HFF-Myc (cell line): ENCODE data around the gene CIITA.

Experiments used
- DNase-seq: peaks from one replicate; pipeline ENCODE4 v3.0.0-alpha.2; 2011; ENCODE audit warnings: low read depth; ENCODE audit errors: extremely low read depth
- H3K4me3 ChIP-seq: replicated peaks from 2 replicates; pipeline ENCODE4 v1.5.1; 2011; ENCODE audit warnings: low read depth, mild to moderate bottlenecking, control low read depth, low read length
- CTCF ChIP-seq: IDR thresholded peaks from 2 replicates; pipeline ENCODE4 v1.5.1; 2012; ENCODE audit warnings: mild to moderate bottlenecking, low read depth, low read length, control low read depth; ENCODE audit errors: missing control alignments

The CIITA gene

DNA sequence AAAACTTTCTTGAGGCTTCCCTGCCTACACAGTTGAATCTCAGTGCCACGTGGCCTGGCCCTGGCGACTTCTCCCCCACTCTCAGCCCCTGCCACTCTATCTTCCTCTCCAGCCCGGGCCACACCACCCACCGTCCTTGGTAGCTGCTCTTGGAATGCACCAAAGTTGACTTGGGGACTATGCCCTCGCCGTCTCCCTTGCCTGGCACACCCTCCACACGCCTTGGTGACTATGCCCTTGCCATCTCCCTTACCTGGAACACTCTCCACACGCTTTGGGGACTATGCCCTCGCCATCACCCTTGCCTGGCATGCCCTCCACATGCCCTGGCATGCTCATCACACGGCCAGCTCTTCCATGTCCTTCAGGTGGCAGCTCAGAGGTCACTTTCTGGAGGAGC is 42.9 kb upstream of the CIITA start:
- no peak for DNase-seq
- no peak for TF ChIP-seq CTCF
- no peak overlapping the region for H3K4me3 ChIP-seq

GRCh38 chr16:10834766-10835165 is 42.2 kb upstream of the CIITA start:
- no peak for DNase-seq
- TF ChIP-seq CTCF, result no peak
- no peak overlapping the region for H3K4me3 ChIP-seq

- DNase-seq, result no peak
- H3K4me3 ChIP-seq, result no peak overlapping the region
- no peak for TF ChIP-seq CTCF
These were observed 41.6 kb upstream of the CIITA start for GRCh38 chr16:10835281-10835931.

DNA sequence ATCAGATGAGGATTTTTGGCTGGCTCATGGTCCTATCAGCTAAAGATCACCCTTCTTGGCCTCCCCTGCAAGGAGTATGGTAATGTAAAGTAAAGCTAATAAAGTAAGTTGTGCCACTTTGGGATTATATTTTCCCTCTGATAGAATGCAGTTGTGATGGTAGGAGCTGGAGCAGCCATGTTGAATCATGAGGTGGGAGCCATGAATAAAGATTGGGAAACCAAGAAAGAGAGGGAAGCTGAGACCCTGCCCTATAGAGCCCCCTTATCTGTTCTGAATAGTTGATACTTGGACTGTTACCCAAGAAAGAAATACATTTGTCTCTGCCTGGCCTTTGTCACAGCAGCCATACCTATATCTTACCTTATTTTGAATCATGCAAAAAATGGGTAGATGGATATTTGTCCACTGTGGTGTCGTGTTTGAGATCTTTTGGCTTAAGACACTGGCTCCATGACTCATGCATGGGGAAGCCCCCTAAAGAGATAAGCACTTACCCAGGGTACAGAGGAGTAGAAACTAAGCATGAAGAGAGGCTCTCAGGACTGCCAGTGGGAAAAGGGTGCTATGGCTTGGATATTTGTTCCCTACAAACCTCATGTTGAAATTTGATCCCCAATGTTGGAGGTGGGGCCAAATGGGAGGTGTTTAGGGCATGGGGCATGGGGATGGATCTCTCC is 40.7 kb upstream of the CIITA start:
- no peak overlapping the region for H3K4me3 ChIP-seq
- no peak for TF ChIP-seq CTCF
- no peak for DNase-seq

DNA sequence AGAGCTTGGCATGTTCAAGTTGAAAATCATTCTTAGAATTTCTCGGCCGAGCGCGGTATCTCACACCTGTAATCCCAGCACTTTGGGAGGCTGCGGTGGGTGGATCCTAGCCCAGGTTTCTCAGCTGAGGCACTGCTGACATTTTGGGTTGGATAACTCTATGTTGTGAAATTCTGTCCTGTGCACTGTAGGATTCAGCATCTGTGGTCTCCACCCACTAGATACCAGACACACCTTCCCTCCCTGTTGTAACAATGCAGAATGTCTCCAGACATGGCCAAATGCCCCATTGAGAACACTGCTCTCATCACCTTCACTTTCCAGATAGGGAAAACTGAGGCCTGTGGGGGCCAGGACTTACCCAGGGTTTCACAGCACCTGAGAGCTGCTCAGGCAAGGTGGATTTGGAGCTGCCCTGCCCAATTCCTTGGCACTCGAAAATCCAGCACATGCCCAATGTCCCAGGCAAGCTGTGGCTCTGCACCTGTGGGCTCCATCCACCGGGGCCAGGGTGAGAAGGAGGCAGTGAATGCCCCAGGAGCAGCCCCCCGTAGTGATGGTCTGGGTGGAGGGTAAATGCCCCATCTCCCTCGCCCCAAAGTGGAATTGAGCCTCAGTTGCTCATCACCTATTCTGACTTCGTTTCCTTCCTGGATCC is 38.3 kb upstream of the CIITA start:
- DNase-seq, result no peak
- no peak for TF ChIP-seq CTCF
- no peak overlapping the region for H3K4me3 ChIP-seq

DNA sequence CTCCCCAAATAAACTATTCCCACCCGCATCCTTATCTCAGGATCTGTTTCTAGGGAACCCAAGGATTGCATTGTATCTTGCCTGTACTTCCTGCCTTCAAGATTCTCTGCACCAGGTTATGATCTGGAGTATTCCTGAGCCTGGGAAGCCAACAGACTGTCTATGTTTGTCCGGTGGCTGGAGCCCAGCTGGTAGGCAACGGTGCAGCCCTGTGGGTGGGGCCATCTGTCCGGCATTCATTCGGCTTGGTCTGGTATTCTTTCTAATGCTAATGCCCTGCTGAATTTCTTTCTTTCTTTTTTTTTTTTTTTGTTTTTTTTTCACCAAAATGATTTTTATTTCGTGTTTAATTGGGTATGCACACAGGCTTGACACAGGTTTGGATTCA is 37.7 kb upstream of the CIITA start:
- H3K4me3 ChIP-seq, result no peak overlapping the region
- no peak for DNase-seq
- TF ChIP-seq CTCF, result no peak

DNA sequence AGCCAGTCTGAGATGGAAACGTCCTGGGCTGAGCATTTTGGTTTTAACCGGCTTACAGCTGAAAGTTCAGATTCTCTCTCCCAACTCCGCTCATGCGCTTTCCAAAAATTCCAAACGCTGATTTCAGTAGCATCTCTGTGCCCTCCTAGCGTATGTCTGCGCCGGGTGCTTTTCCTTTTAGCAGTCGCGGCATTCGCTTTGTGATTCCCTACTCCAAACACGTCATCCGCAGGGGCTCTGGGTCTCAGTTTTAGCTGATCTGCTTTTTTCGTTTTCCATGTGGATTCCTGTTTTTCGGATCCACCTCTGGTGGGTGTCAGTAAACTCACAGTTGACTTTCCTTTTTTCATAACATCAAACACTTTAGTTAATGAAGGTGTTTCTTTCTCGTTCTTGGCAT is 36.3 kb upstream of the CIITA start:
- no peak for DNase-seq
- no peak for TF ChIP-seq CTCF
- H3K4me3 ChIP-seq, result no peak overlapping the region
